Epidermal melanocyte (primary cell): ENCODE results near the gene SDK2.

Experiments
- DNase-seq: peaks from one replicate; pipeline ENCODE4 v3.0.0; 2011; ENCODE audit warnings: low spot score; ENCODE audit not compliant: insufficient read length

Gene SDK2

GRCh38 chr17:73654241-73654640 lies 10.0 kb upstream of the SDK2 start:
- DNase-seq: no peak

GRCh38 chr17:73653810-73654209 lies 9.6 kb upstream of the SDK2 start:
- no peak for DNase-seq

GRCh38 chr17:73652886-73653480 lies 8.7 kb upstream of the SDK2 start:
- no peak for DNase-seq

- DNase-seq: no peak
These were observed 6.5 kb upstream of the SDK2 start for GRCh38 chr17:73650617-73651200.

GRCh38 chr17:73650140-73650539 lies 5.9 kb upstream of the SDK2 start:
- DNase-seq: no peak

- no peak for DNase-seq
These were observed 4.7 kb upstream of the SDK2 start for GRCh38 chr17:73648974-73649373.

GRCh38 chr17:73648543-73648820 lies 4.2 kb upstream of the SDK2 start:
- DNase-seq: no peak

- no peak for DNase-seq
These were observed 3.7 kb upstream of the SDK2 start for GRCh38 chr17:73647772-73648542.

- DNase-seq: no peak
These were observed 3.1 kb upstream of the SDK2 start for GRCh38 chr17:73647301-73647695.

- DNase-seq: no peak
These were observed 2.4 kb upstream of the SDK2 start for GRCh38 chr17:73646409-73647300.

- no peak for DNase-seq
These were observed 1.0 kb upstream of the SDK2 start for GRCh38 chr17:73645050-73645871.

GRCh38 chr17:73643852-73644144 lies 447 bp downstream of the SDK2 start:
- DNase-seq: no peak

- DNase-seq: no peak
These were observed 1.0 kb downstream of the SDK2 start for GRCh38 chr17:73643001-73643851.

- DNase-seq: no peak
These were observed 1.6 kb downstream of the SDK2 start for GRCh38 chr17:73642659-73643000.

GRCh38 chr17:73641826-73642600 lies 2.2 kb downstream of the SDK2 start:
- DNase-seq: no peak

- no peak for DNase-seq
These were observed 3.6 kb downstream of the SDK2 start for GRCh38 chr17:73640691-73641090.

- DNase-seq: no peak
These were observed 4.3 kb downstream of the SDK2 start for GRCh38 chr17:73639932-73640331.

- DNase-seq: no peak
These were observed 4.9 kb downstream of the SDK2 start for GRCh38 chr17:73639322-73639721.

- no peak for DNase-seq
These were observed 5.7 kb downstream of the SDK2 start for GRCh38 chr17:73638556-73638955.

GRCh38 chr17:73637866-73638265 lies 6.4 kb downstream of the SDK2 start:
- DNase-seq: no peak
